Stimulated activated CD8-positive, alpha-beta memory T cell treated with anti-CD3 and anti-CD28 coated beads, Interleukin-7, amount 100 ng/mL, for 48 hours (primary cell): ENCODE measurements around the gene TMEM204.

Experiments
- DNase-seq, 2 donors: peaks; one replicate each; pipeline ENCODE4 v3.0.0-alpha.2; 2020; ENCODE audit warnings: low read depth in 1 of 2; ENCODE audit errors: extremely low read depth in 1 of 2

The TMEM204 gene

DNA sequence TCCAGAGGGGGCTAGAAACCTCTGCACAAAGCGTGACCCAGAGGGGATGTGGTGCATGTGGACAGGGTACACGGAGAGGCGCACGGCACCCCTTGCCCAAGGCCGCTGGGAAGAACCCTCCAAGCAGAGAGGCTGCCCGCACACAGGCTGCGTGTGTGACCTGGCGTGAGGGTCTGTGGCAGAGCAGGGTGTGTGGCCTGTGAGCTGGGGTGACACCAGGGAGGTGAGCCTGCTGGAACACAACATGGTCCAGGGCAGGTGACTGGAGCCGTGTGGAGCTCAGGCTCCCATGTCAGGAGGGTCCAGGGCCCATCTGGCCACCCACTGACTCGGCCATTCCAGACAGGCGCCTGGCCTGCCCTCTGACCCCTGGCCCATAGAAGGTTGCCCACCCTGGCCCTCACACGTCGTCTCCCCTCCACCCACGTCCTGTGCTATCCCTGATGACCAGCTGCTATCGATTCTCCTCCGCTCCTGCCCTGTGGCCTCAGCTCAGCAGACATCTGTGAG lies 14.8 kb upstream of the TMEM204 start:
- DNase-seq = no peak

DNA sequence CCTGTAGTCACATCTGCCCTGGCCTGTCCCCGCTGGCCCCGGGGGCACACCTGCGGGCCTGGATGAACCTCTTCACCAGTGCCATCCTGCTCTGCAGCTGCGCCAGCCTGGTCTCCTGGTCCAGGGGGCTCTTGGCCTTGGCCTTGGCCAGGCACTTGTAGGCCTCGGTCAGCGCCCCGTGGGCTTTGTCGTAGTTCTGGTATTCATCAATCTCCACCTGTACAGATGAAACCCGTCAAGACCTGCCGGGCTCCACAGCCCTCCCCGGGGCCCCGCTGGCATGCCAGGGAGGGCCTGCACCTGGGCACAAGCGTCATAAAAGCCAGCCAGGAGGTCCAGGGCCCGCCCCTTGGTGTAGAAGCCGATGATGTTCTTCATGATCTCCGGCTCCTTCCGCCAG lies 13.6 kb upstream of the TMEM204 start:
- DNase-seq = no peak

DNA sequence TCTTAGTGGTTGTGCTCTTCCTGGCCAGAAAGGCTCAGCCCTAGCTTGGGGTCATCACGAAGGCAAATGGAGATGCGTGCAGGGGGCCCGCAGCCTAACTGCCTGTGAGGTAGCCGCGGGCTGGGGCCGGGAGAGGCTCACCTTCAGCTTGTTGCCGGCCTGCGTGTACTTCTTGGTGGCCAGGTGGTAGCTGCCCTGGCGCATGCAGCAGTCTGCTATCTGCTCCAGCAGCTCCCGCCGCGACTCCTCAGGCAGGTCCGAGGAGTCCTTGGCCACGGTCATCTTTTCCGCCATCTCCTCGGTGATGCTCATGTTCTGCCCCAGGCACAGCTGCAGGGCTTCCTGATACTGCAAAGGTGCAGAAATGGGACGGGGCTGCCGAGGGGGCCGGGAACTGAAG lies 13.0 kb upstream of the TMEM204 start:
- no peak for DNase-seq

DNA sequence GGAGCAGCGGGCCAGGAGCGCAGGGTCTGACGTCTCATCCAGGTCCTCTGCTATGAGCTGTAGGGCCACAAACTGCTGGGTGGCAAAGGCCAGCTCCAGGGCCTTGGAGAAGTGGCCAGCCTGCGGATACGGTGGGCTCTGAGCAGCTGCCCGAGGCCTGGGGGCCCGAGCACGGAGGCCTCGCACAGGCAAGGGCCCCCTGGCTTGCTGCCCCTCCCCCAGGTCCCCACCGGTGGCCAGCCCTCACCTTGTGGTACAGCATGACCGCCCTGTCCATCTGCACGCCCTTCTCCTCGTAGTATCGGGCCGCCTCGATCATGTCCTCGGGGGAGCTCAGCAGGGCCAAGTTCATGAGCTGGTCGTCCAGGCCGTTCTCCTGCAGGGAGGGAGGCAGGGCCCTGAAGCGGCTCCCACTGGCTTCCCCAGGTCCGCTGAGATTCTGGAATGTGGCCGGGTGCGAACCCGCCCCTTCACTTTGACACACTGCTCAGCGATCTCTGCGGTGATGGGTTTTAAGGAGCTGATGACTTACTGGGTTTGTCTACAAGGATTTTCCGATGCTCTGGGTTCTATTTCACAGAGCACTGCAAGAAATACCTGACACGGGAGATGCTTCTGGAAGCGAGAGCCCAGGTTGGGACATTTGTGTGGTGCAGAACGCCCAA lies 9.8 kb upstream of the TMEM204 start:
- DNase-seq = no peak

DNA sequence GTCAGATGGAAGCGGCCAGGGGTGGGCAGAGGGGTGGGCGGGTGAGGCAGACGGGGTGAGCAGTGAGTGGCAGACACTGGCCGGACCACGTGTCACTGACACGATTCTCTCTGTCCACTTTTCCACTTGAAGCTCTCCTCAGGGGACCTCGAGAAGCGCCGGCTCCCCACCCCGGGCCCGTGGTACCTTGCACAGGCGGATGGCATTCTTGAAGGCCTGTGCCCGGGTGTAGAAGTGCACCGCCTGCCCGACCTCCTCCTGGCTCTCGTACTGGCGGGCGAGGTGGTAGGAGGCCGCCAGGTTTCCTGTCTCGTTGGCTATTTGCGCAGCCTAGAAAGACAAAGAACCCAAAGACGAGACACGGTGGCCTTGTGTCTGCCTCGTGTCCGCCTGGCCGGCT lies 9.1 kb upstream of the TMEM204 start:
- DNase-seq = no peak

- no peak for DNase-seq
These were observed 7.4 kb upstream of the TMEM204 start for GRCh38 chr16:1525871-1526607.

GRCh38 chr16:1526608-1527555 lies 6.6 kb upstream of the TMEM204 start:
- DNase-seq = no peak

GRCh38 chr16:1527836-1528811 lies 5.3 kb upstream of the TMEM204 start:
- DNase-seq = no peak

GRCh38 chr16:1528921-1529537 lies 4.4 kb upstream of the TMEM204 start:
- DNase-seq = no peak

DNA sequence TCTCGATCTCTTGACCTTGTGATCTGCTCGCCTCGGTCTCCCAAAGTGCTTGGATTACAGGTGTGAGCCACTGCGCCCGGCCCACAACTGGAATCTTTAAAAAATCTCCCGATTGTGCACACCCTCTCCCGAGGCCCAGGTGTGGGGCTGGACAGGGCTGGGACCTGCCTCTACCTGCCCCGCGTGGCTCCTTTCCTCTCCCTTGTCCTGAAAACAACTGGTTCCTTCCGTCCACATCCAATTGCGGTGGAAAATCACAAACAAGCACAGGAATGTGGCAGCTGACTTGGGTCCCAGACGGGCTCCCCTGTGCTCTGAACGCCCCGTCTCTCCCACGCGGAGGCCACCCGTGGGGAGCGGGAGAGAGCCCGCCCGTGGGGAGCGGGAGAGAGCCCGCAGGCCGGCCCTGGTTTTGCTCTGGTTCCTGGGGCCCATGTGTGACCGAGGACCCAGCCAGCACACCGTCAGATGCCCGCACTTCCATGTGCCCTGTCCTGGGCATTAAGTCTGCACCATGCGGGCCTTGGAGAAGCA lies 3.0 kb upstream of the TMEM204 start:
- no peak for DNase-seq

DNA sequence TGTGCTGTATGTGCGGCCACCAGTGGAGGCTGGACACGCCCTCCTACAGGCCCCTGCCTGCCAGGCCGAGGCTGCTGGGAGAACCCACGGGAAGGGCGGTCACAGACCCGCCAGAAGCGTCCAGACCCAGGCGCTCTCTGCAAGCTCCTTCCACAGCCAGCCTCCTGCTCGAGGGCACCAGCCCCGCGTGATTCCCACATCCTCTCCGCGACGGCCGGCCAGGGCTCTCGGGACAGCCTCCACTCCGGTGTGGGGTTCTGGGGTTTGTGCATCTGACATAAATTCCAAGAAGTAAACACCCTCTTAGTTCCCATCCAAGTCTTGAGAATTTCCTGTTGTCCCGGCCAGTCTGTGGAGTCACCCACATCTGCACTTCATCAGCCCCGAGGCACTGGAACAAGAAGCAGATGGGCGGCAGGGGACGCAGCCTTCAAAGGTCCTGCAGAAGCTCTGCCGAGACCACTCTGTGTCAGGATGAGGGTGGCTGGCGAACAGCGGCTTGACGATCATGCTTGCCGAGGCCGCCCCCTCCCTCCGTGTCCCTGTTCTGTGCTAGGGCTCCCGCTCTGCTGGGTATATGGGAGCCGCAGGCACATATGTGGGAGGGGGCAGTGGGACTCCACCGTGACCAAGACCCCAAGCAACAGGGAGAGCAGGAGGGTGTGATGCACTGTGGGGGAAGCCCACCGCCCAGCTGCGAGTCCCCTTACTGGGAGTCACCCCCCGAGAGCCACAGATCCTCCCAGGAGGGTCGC lies 2.4 kb upstream of the TMEM204 start:
- no peak for DNase-seq

DNA sequence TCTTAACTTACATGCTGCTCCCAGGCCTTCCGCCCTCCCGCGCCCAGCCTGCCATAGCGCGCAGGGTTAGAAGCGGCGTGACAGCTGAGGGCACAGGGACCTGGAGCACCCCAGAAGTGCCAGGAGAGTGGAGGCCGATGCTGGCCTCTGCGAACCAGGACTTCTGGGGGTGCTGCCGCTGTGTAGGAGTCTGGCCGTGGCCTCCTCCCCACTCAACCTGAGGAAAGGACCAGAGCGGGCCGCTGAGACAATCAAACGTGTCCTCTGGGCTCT lies 1.9 kb upstream of the TMEM204 start:
- DNase-seq = no peak

DNA sequence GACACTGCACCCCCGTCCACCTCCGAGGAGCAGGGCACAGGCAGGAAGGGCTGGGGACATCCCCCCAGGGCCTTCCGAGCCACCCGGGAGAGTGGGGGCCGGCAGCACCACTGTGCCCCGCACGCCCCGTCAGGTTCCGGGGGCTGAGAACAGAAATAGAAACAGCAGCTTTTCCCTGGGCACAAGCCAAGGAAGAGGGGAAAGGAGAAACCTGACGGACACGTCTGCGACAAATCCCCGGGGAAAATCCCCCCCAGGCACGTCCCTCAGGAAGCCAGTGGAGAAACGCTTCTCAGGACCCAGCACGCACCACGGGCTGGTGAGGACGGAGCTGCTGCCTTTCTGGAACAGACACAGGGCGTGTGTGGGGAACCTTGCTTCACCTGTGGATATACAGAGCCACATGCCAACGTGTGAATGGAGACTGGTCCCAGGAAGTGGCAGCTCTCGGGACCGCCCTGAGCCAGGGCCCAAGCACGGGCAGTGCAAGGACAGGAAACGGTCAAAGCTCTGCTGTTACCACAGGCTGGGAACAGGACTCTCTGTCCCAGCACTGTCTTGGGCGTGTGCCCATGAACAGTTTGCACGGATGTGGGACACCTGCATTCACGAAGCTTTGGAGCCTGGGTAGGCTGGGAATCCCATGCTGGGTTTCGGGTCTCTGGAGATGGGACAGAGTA lies 1.2 kb upstream of the TMEM204 start:
- no peak for DNase-seq

DNA sequence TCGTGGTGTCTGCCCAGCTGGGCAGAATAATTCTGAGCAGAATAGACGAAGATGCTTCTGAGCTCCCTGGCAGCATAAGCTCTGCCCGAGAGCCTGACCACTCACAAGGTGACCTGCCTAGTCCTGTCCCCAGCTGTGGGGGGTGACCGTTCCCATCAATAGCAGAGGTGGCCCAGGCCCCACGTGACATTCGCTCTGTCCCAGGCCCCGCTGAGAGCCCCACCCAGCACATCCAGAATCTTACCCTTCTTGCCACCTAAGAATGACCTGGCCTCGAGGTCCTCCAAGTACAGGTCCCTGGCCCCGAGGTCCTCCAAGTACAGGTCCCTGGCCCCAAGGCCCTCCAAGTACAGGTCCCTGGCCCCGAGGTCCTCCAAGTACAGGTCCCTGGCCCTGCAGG lies 695 bp upstream of the TMEM204 start:
- DNase-seq = no peak

DNA sequence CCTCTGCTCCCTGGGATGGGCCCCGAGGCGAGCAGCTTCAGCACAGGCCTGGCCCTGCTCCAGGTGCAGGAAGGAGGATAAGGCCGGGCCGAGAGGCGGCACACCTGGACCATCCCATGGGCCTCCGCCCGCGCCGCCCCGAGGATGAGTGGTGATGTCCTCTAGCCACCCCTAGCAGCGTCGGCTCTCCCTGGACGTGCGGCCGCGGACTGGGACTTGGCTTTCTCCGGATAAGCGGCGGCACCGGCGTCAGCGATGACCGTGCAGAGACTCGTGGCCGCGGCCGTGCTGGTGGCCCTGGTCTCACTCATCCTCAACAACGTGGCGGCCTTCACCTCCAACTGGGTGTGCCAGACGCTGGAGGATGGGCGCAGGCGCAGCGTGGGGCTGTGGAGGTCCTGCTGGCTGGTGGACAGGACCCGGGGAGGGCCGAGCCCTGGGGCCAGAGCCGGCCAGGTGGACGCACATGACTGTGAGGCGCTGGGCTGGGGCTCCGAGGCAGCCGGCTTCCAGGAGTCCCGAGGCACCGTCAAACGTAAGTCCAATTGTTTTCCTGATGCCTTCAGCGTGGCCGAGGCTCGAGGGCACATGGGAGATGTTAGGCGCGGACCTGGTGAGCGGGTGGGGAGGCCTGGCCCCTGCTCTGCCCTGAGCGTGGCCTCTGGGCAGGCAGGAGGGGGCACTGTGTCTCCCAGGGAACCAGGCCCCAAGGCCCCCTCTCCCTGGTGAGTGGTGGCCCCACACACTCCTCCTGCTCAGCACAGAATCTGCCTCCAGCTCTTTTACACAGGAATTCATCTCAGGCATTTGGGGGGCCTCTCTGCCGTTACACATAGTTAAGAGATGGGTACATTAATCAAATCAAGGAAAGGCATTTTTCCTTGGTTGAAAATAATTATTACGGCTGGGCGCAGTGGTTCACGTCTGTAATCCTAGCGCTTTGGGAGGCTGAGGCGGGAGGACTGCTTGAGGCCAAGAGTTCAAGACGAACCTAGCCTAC lies 855 bp downstream of the TMEM204 start:
- DNase-seq = no peak

DNA sequence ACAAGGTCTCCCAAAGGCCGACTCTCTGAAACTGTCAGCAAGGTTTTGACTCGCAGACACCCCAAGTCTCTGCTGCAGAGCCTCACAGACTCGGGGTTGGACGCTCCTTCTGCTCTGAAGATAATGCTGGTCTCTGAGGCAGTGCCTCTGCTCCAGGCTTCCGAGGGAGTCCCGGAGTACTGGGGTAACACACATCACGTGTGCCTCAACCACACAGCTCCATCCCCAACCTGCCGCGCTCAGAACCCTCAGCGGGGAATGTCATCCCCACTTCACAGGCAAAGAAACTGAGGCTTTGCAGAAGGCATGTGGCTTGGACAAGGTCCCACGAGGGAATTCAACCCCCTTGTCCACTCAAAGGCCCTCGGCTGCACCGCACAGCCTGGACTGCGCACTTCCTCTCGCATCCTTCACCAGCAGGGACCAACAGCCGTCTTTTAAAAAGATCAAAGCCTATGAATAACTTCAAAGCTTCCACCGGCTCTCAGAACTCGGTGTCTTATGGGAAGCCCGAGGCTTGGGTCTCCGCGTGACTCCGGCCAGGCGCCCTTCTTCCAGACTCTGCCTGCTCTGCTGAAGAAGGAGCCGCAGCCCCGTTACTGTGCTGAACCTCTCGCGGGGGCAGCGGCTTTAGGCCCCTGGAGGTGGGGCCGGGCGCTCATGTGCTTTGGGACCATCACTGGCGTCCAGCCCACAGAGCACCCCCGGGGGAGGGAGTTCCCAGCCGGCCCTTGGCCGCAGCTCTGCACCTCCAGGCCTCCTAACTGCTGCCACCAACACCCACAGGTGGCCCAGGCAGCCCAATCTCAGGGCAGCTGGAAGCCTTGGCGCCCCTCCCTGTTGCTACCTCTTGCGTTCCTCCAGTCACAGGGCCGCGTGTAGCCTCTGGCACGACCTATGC lies 2.2 kb downstream of the TMEM204 start:
- DNase-seq = no peak
